Measurements from ENCODE around the gene ARCN1. TPM values are rescaled to one million over a fixed set of nuclear protein-coding genes. Genes with fewer than 3 reads are reported as not detected.

ARCN1 gene
- total and polyA plus RNA-seq, 2 of the 4 experiments (the other 2 are of a cell fraction): 148 to 212 TPM

DNA sequence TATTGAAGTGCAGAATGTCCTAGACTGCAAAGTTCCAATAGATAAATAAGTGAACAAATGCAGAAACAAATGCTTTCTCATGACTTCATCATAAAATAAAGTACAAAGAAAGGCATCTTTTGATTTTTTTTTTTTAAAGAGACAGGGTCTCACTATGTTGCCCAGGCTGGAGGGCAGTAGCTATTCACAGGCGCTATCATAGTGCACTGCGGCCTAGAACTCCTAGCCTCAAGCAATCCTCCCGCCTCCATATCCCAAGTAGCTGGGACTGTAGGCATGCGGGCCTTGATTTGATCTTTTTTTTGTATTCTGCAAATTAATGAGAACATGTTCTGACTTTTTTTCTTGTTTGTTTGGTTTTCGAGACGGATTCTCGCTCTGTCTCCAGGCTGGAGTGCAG is 2.4 kb downstream of the ARCN1 start:
- no peak overlapping the region for H2BK20ac ChIP-seq (ENCODE audit: low read depth, low read length)
- ATAC-seq (ENCODE audit: low read depth) (no peak), DNase-seq (no peak)
- H2AK9ac ChIP-seq (replicated peaks; ENCODE audit: low read depth, low read length, poor library complexity): no peak overlapping the region
- TF ChIP-seq MAZ (IDR thresholded peaks at IDR 0.05; ENCODE audit: borderline replicate concordance, low read depth, low read length): no peak
- no peak for TF ChIP-seq RAD21 (IDR thresholded peaks at IDR 0.05; ENCODE audit: low read length)
- TF ChIP-seq RCOR1 (IDR thresholded peaks at IDR 0.05; ENCODE audit: insufficient replicate concordance, low read length): no peak
- no peak for TF ChIP-seq BHLHE40 (IDR thresholded peaks at IDR 0.05; ENCODE audit: low read depth, low read length)
- TF ChIP-seq, protein P1, sequence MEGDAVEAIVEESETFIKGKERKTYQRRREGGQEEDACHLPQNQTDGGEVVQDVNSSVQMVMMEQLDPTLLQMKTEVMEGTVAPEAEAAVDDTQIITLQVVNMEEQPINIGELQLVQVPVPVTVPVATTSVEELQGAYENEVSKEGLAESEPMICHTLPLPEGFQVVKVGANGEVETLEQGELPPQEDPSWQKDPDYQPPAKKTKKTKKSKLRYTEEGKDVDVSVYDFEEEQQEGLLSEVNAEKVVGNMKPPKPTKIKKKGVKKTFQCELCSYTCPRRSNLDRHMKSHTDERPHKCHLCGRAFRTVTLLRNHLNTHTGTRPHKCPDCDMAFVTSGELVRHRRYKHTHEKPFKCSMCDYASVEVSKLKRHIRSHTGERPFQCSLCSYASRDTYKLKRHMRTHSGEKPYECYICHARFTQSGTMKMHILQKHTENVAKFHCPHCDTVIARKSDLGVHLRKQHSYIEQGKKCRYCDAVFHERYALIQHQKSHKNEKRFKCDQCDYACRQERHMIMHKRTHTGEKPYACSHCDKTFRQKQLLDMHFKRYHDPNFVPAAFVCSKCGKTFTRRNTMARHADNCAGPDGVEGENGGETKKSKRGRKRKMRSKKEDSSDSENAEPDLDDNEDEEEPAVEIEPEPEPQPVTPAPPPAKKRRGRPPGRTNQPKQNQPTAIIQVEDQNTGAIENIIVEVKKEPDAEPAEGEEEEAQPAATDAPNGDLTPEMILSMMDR (conservative IDR thresholded peaks at IDR 0.05; ENCODE audit: low read depth, low read length): no peak
- no peak for TF ChIP-seq SMC3 (IDR thresholded peaks at IDR 0.05; ENCODE audit: low read depth, low read length)
- TF ChIP-seq RFX5 (IDR thresholded peaks at IDR 0.05; ENCODE audit: low read depth, low read length): no peak
- TF ChIP-seq MXI1 (IDR thresholded peaks at IDR 0.05; ENCODE audit: borderline replicate concordance, low read depth, low read length): no peak
- TF ChIP-seq MAFK (IDR thresholded peaks at IDR 0.05; ENCODE audit: low read depth, low read length): no peak
- TF ChIP-seq CHD1 (IDR thresholded peaks at IDR 0.05; ENCODE audit: low read depth, low read length): no peak
- no peak for TF ChIP-seq FOS (IDR thresholded peaks at IDR 0.05; ENCODE audit: low read depth, low read length)
- TF ChIP-seq POLR2A (IDR thresholded peaks at IDR 0.05; ENCODE audit: low read depth, low read length): no peak
- TF ChIP-seq NFE2L2 (IDR thresholded peaks at IDR 0.05; ENCODE audit: low read depth, low read length): no peak
- no peak for TF ChIP-seq CEBPB (IDR thresholded peaks at IDR 0.05; ENCODE audit: low read depth, low read length)
- TF ChIP-seq USF2 (IDR thresholded peaks at IDR 0.05; ENCODE audit: low read depth, low read length): no peak
- H3K36me3 ChIP-seq (ENCODE audit: control insufficient read depth, insufficient read depth, low read length): peaks cover 6% of the 10 kb centered on the region
- no peak overlapping the region for H3K18ac ChIP-seq (ENCODE audit: low read depth, low read length)
- H3K9ac ChIP-seq (ENCODE audit: low read depth, low read length): no peak overlapping the region
- H2AFZ ChIP-seq (replicated peaks; ENCODE audit: low read length, poor library complexity): no peak overlapping the region
- H2BK15ac ChIP-seq (ENCODE audit: low read depth, low read length): no peak overlapping the region
- CTCF ChIA-PET: no interaction called here
- peak overlapping the region; percentile 63 for H3K4me2 ChIP-seq (ENCODE audit: low read depth, low read length)
- H4K91ac ChIP-seq (ENCODE audit: insufficient read depth, low read depth, low read length): no peak overlapping the region
- no peak overlapping the region for H3K23ac ChIP-seq (ENCODE audit: low read depth, low read length)
- H3K9me3 ChIP-seq (ENCODE audit: control insufficient read depth, insufficient read depth, low read length): no peaks in the 10 kb centered on the region
- H2BK5ac ChIP-seq (ENCODE audit: low read depth, low read length, poor library complexity, severe bottlenecking): no peak overlapping the region
- POLR2A ChIA-PET (ENCODE audit: unreplicated experiment): no interaction called here
- peaks cover 7% of the 10 kb centered on the region for H3K4me1 ChIP-seq (ENCODE audit: control insufficient read depth, insufficient read depth, low read length)
- H4K8ac ChIP-seq (ENCODE audit: low read depth in 2 of 2, low read length in 2 of 2): no peak overlapping the region
- intact Hi-C loops (cut with micrococcal nuclease): no loop called here
- H4K5ac ChIP-seq (ENCODE audit: low read depth, low read length): no peak overlapping the region
- H2BK120ac ChIP-seq (ENCODE audit: low read depth, low read length): no peak overlapping the region
- H4K20me1 ChIP-seq (ENCODE audit: insufficient read depth, low read length): peaks cover 68% of the 10 kb centered on the region
- H3K14ac ChIP-seq (replicated peaks; ENCODE audit: low read depth, low read length): no peak overlapping the region
- peaks cover 10% of the 10 kb centered on the region for H3K9me1 ChIP-seq (ENCODE audit: insufficient read depth, low read length)
- H3K27me3 ChIP-seq (ENCODE audit: control insufficient read depth, insufficient read depth, low read length): no peaks in the 10 kb centered on the region
- no peak overlapping the region for H3K4ac ChIP-seq (ENCODE audit: low read depth, low read length)
- dilution Hi-C loops (cut with HindIII; ENCODE audit: low sequenced_read_pairs, unreplicated experiment): no loop called here
- peaks cover 0 to 20% of the 10 kb centered on the region in 2 experiments; a peak in 2 of 4 replicates for H3K79me1 ChIP-seq (ENCODE audit: low read depth in 1 of 2, low read length in 2 of 2)
- in situ Hi-C loops (cut with MboI; ENCODE audit: low sequenced_read_pairs): no loop called here
- H3K56ac ChIP-seq (ENCODE audit: extremely low read depth, insufficient read depth, low read length): no peak overlapping the region
- no peak overlapping the region for H3K4me3 ChIP-seq (ENCODE audit: insufficient read depth, low read depth, low read length)
- WGBS, 2 experiments (ENCODE audit: extremely low coverage in 2 of 2, insufficient read length in 1 of 2): 100% methylated on average over 1 of the region's 7 CpGs; no CpG with 5 or more reads in 1 of the 2 experiments
- no peak overlapping the region for H2AK5ac ChIP-seq (ENCODE audit: low read depth, low read length)
- H3K27ac ChIP-seq (ENCODE audit: insufficient read depth, low read length): no peak overlapping the region
- no TSS peak for BruUV-seq (replicated peaks)

Measured in IMR-90 (cell line).